HCT116 (cell line): Measurements from ENCODE around the gene TM9SF2. TPM values are rescaled to one million over a fixed set of nuclear protein-coding genes. Genes with fewer than 3 reads are reported as not detected.

Source experiments
- ATAC-seq: fragments of 200-7000 bp; cut with Tn5 transposase; 2 replicates; pipeline ENCODE4 v1.9.1; 2020; ENCODE audit warnings: mild to moderate bottlenecking, moderate library complexity
- BruUV-seq: library from RNA; stranded (reverse); fragments of 400-500 nt; replicated peaks from 2 replicates; lab custom pipeline; 2021; lab: Mats Ljungman, UMichigan
- CTCF ChIA-PET: fragments of 300-600 bp; sonication (Branson Sonifier 250); formaldehyde crosslinking; loops from one replicate; lab custom pipeline; 2021; ENCODE audit warnings: antibody characterized with exemption; lab: Charles Lee
- POLR2A ChIA-PET: fragments of 300-600, 350-600 bp; sonication (Branson Sonifier 250); formaldehyde crosslinking; loops from one replicate; lab custom pipeline; 2021; ENCODE audit warnings: antibody characterized with exemption; lab: Charles Lee
- RAD21 ChIA-PET, 2 experiments: fragments of 300-600 bp; sonication (Branson Sonifier 250); formaldehyde crosslinking; loops; one replicate each; lab custom pipeline; 2023; ENCODE audit warnings: low total read pairs in 2 of 2; ENCODE audit not compliant: uncharacterized antibody in 2 of 2, unreplicated experiment in 2 of 2, low non-redundant PET in 1 of 2; lab: Charles Lee
- DNase-seq: peaks from one replicate; pipeline ENCODE4 v3.0.0-alpha.2; 2010; ENCODE audit warnings: low read depth, low spot score
- H2AFZ ChIP-seq: fragments of 200-600 bp; shearing (Covaris generic), sonication (generic); 2 replicates; pipeline ENCODE4 v1.6.1; 2017; ENCODE audit warnings: low read depth, mixed run types, mixed read lengths, antibody characterized with exemption, low read length; ENCODE audit not compliant: poor library complexity, severe bottlenecking
- H3K27ac ChIP-seq: 2 replicates; pipeline ENCODE4 v1.5.1; 2012; ENCODE audit warnings: low read depth, low read length
- H3K27me3 ChIP-seq: fragments of 200-600 bp; sonication (generic); 2 replicates; pipeline ENCODE4 v1.6.1; 2016; ENCODE audit warnings: mixed run types, low read length, mixed read lengths; ENCODE audit not compliant: insufficient read depth
- H3K36me3 ChIP-seq, 2 experiments: fragments of 200-500 bp in 1 of 2; fragments of 200-600 bp in 1 of 2; sonication (Bioruptor generic) in 1 of 2; sonication (generic) in 1 of 2; 2 replicates each; pipeline versions ENCODE4 v1.5.1 to v1.6.1; 2014 to 2016; ENCODE audit warnings: low read length in 2 of 2, inconsistent platforms in 1 of 2, mixed read lengths in 1 of 2, mixed run types in 1 of 2; ENCODE audit not compliant: insufficient read depth in 2 of 2, control insufficient read depth in 1 of 2
- H3K4me1 ChIP-seq, 2 experiments: fragments of 200-600 bp in 1 of 2; sonication (generic) in 1 of 2; 2 replicates each; pipeline versions ENCODE4 v1.5.1 to v1.6.1; 2012 to 2017; ENCODE audit warnings: low read length in 2 of 2, inconsistent platforms in 1 of 2, mild to moderate bottlenecking in 1 of 2, mixed read lengths in 1 of 2, mixed run types in 1 of 2, moderate library complexity in 1 of 2; ENCODE audit not compliant: insufficient read depth in 2 of 2, control insufficient read depth in 1 of 2
- H3K4me2 ChIP-seq: fragments of 200-600 bp; sonication (generic); 2 replicates; pipeline ENCODE4 v1.6.1; 2017; ENCODE audit warnings: mixed run types, low read length, mixed read lengths
- H3K4me3 ChIP-seq, 2 experiments: fragments of 200-600 bp in 1 of 2; sonication (generic) in 1 of 2; replicated peaks in 1 of 2; 2 replicates each; pipeline ENCODE4 v1.5.1; 2011 to 2016; ENCODE audit warnings: low read length in 2 of 2, control low read depth in 1 of 2, low read depth in 1 of 2, mild to moderate bottlenecking in 1 of 2, mixed read lengths in 1 of 2, mixed run types in 1 of 2
- H3K79me2 ChIP-seq: fragments of 200-600 bp; sonication (generic); 2 replicates; pipeline ENCODE4 v1.6.1; 2017; ENCODE audit warnings: mild to moderate bottlenecking, mixed run types, low read length, moderate library complexity, mixed read lengths; ENCODE audit not compliant: insufficient read depth
- H3K9ac ChIP-seq: fragments of 200-600 bp; sonication (generic); 2 replicates; pipeline ENCODE4 v1.6.1; 2016; ENCODE audit warnings: low read length, mixed read lengths
- H3K9me2 ChIP-seq: fragments of 200-600 bp; sonication (generic), shearing (Covaris generic); 2 replicates; pipeline ENCODE4 v1.6.1; 2017; ENCODE audit warnings: mixed run types, mild to moderate bottlenecking, moderate library complexity; ENCODE audit not compliant: insufficient read depth
- H3K9me3 ChIP-seq, 2 experiments: fragments of 200-500 bp in 1 of 2; fragments of 200-600 bp in 1 of 2; sonication (Bioruptor generic) in 1 of 2; sonication (generic) in 1 of 2; 2 replicates each; pipeline ENCODE4 v1.6.1; 2014 to 2017; ENCODE audit warnings: low read length in 2 of 2, mixed read lengths in 2 of 2, inconsistent platforms in 1 of 2, low read depth in 1 of 2, mild to moderate bottlenecking in 1 of 2, mixed run types in 1 of 2, moderate library complexity in 1 of 2; ENCODE audit not compliant: control insufficient read depth in 1 of 2, insufficient read depth in 1 of 2
- H4K20me1 ChIP-seq: fragments of 200-600 bp; sonication (generic), shearing (Covaris generic); 2 replicates; pipeline ENCODE4 v1.6.1; 2017; ENCODE audit warnings: mixed run types, mild to moderate bottlenecking, moderate library complexity; ENCODE audit not compliant: insufficient read depth
- ATF3 ChIP-seq: IDR thresholded peaks from 2 replicates; pipeline ENCODE4 v1.6.1; 2012
- ELF1 ChIP-seq: IDR thresholded peaks from 2 replicates; pipeline ENCODE4 v1.6.1; 2012; ENCODE audit warnings: low read depth, borderline replicate concordance
- JUND ChIP-seq: IDR thresholded peaks from 2 replicates; pipeline ENCODE4 v1.6.1; 2012
- POLR2AphosphoS5 ChIP-seq: IDR thresholded peaks from 2 replicates; pipeline ENCODE4 v1.6.1; 2011; ENCODE audit warnings: mild to moderate bottlenecking, low read depth, low read length, moderate library complexity
- REST ChIP-seq: IDR thresholded peaks from 2 replicates; pipeline ENCODE4 v1.6.1; 2012; ENCODE audit warnings: low read depth
- SIN3A ChIP-seq: IDR thresholded peaks from 2 replicates; pipeline ENCODE4 v1.6.1; 2012; ENCODE audit warnings: low read depth
- SRF ChIP-seq: IDR thresholded peaks from 2 replicates; pipeline ENCODE4 v1.6.1; 2012; ENCODE audit warnings: low read depth
- TCF7L2 ChIP-seq: IDR thresholded peaks from 2 replicates; pipeline ENCODE4 v1.7.0; 2011; ENCODE audit warnings: borderline replicate concordance, inconsistent platforms; ENCODE audit not compliant: insufficient read depth, insufficient read length; ENCODE audit errors: extremely low read depth
- ZNF274 ChIP-seq: fragments of 200-500 bp; sonication (Bioruptor generic); IDR thresholded peaks from 2 replicates; pipeline ENCODE4 v1.6.1; 2014; ENCODE audit warnings: mild to moderate bottlenecking, low read depth, low read length, inconsistent platforms
- intact Hi-C: fragments of 100-400 bp; cut with micrococcal nuclease; formaldehyde crosslinking; loops from 2 replicates; pipeline ENCODE4 v1.10.0; 2022
- total RNA-seq: library from RNA; stranded (reverse); gene quantifications from one replicate; pipeline ENCODE4 v1.2.1, GENCODE V29; 2021; ENCODE audit not compliant: unreplicated experiment

Gene TM9SF2
- total RNA-seq, 1 experiment from 2014 or later: 77.8 TPM

- TF ChIP-seq TCF7L2 (peak; percentile 23), JUND (no peak), ZNF274 (no peak), POLR2AphosphoS5 (peak; percentile 88)
These were observed 2.8 kb upstream of the TM9SF2 start (continued) for GRCh38 chr13:99498171-99499161.

GRCh38 chr13:99500839-99501183 is 461 bp upstream of the TM9SF2 start:
- ATAC-seq: peak; percentile 31
- RAD21 ChIA-PET: interaction anchor here in 1 of 2 experiments (0.7 kb wide), 1 partner anchor 155 kb away, joined by 3 read pairs; no protein-coding TSS in a partner anchor
- peak overlapping the region; percentile 39 for H2AFZ ChIP-seq
- peaks cover 32 to 70% of the 10 kb centered on the region in 2 experiments for H3K4me1 ChIP-seq
- peak overlapping the region; percentile 49 for H3K27ac ChIP-seq
- TF ChIP-seq REST (no peak), ELF1 (no peak), ATF3 (no peak), SRF (no peak), SIN3A (no peak), POLR2AphosphoS5 (no peak)
- TSS peak; percentile 48 for BruUV-seq
- H4K20me1 ChIP-seq: peaks cover under 1% of the 10 kb centered on the region; the same call in 1 of the 2 replicates
- peak overlapping the region; percentile 91 to 92 for H3K4me3 ChIP-seq
- H3K9me3 ChIP-seq: no peaks in the 10 kb centered on the region
- no peak for DNase-seq
- H3K9ac ChIP-seq: peak overlapping the region; percentile 78
- intact Hi-C loops: loop anchor here (5.0 kb wide), 1 partner anchor 59 kb away; no protein-coding TSS in a partner anchor
- H3K27me3 ChIP-seq: no peaks in the 10 kb centered on the region
- no peaks in the 10 kb centered on the region for H3K36me3 ChIP-seq
- peak overlapping the region; percentile 80 for H3K4me2 ChIP-seq
- CTCF ChIA-PET: interaction anchor here (0.7 to 1.3 kb wide), 2 partner anchors 55 to 155 kb away, joined by 3 to 4 read pairs; no protein-coding TSS in a partner anchor
- POLR2A ChIA-PET: no interaction called here
- no peaks in the 10 kb centered on the region for H3K9me2 ChIP-seq
- H3K79me2 ChIP-seq: peaks cover 45% of the 10 kb centered on the region
